CD4-positive, alpha-beta T cell (primary cell): ENCODE data around the gene NAA10. TPM values are rescaled to one million over a fixed set of nuclear protein-coding genes. Genes with fewer than 3 reads are reported as not detected.
A peak's percentile ranks its signal among the peaks of the same experiment; 100 is the strongest.

Source experiments
- ATAC-seq: fragments of 200-7000 bp; cut with Tn5 transposase; one replicate; pipeline ENCODE4 v1.10.0; 2022; ENCODE audit warnings: mild to moderate bottlenecking; ENCODE audit not compliant: poor library complexity
- CTCF ChIA-PET: fragments of 350-600 bp; sonication (Branson Sonifier 250); formaldehyde crosslinking; loops from one replicate; lab custom pipeline; 2021; ENCODE audit warnings: antibody characterized with exemption, inconsistent platforms; lab: Charles Lee
- POLR2A ChIA-PET: fragments of 350-600 bp; sonication (Branson Sonifier 250); formaldehyde crosslinking; loops from one replicate; lab custom pipeline; 2021; ENCODE audit warnings: antibody characterized with exemption, inconsistent platforms; lab: Charles Lee
- DNase-seq, 14 experiments: peaks; one replicate each; pipeline ENCODE4 v3.0.0-alpha.2; 2013 to 2020; ENCODE audit warnings: mixed read lengths in 2 of 14
- H3K27ac ChIP-seq, 2 donors: one replicate each; pipeline versions ENCODE4 v1.5.1 to v1.7.0; 2013; ENCODE audit warnings: low read length in 2 of 2, low read depth in 1 of 2, mild to moderate bottlenecking in 1 of 2
- H3K27me3 ChIP-seq, 2 experiments: 1 replicate in 1 of 2; 2 replicates in 1 of 2; pipeline versions ENCODE4 v1.6.1 to v1.7.0; 2013; ENCODE audit warnings: low read length in 2 of 2, control low read depth in 1 of 2, mild to moderate bottlenecking in 1 of 2, moderate library complexity in 1 of 2; ENCODE audit not compliant: insufficient read depth in 2 of 2, control insufficient read depth in 1 of 2
- H3K36me3 ChIP-seq: one replicate; pipeline ENCODE4 v1.6.1; 2013; ENCODE audit warnings: low read length, control low read depth; ENCODE audit not compliant: insufficient read depth
- H3K4me1 ChIP-seq: one replicate; pipeline ENCODE4 v1.6.1; 2013; ENCODE audit warnings: low read length, control low read depth; ENCODE audit not compliant: insufficient read depth
- H3K4me3 ChIP-seq: one replicate; pipeline ENCODE4 v1.5.1; 2013; ENCODE audit warnings: mild to moderate bottlenecking, low read length, moderate library complexity
- H3K9me3 ChIP-seq, 2 experiments: 1 replicate in 1 of 2; 2 replicates in 1 of 2; pipeline versions ENCODE4 v1.6.1 to v1.7.0; 2013; ENCODE audit warnings: low read length in 2 of 2, mild to moderate bottlenecking in 2 of 2, control low read depth in 1 of 2, moderate library complexity in 1 of 2; ENCODE audit not compliant: control insufficient read depth in 1 of 2, insufficient read depth in 1 of 2
- H3K27ac Mint-ChIP-seq: one replicate; pipeline ENCODE4 v1.8.0; 2020; ENCODE audit warnings: mixed read lengths
- H3K27me3 Mint-ChIP-seq: one replicate; pipeline ENCODE4 v1.8.0; 2021; ENCODE audit warnings: mixed read lengths
- H3K36me3 Mint-ChIP-seq: one replicate; pipeline ENCODE4 v1.8.0; 2021; ENCODE audit warnings: low read depth, mixed read lengths
- H3K4me1 Mint-ChIP-seq: one replicate; pipeline ENCODE4 v1.8.0; 2021; ENCODE audit warnings: low read depth, mixed read lengths
- H3K4me3 Mint-ChIP-seq: one replicate; pipeline ENCODE4 v1.8.0; 2020; ENCODE audit warnings: mild to moderate bottlenecking, mixed read lengths
- H3K9me3 Mint-ChIP-seq: one replicate; pipeline ENCODE4 v1.8.0; 2020; ENCODE audit warnings: mixed read lengths
- intact Hi-C, 2 experiments: fragments of 100-400 bp; cut with DNase I in 1 of 2; cut with micrococcal nuclease in 1 of 2; formaldehyde crosslinking; loops; one replicate each; pipeline versions ENCODE4 v1.15.1 to v1.9.0; 2023 to 2025; cut with DNase I, micrococcal nuclease
- total RNA-seq, 174 experiments: library from RNA in 2 of 174; stranded (reverse) in 2 of 174; gene quantifications; one replicate each; pipeline ENCODE4 v1.2.3 and lab custom pipeline; 2021 to 2026
- TF ChIP-seq, protein P1 (sequence below): fragments of 200-600 bp; IDR thresholded peaks from one replicate; pipeline ENCODE4 v1.8.0; 2022; ENCODE audit warnings: antibody characterized with exemption, mild to moderate bottlenecking

Gene NAA10
- total RNA-seq, 2 experiments from 2014 or later: 41.5 to 42.0 TPM

DNA sequence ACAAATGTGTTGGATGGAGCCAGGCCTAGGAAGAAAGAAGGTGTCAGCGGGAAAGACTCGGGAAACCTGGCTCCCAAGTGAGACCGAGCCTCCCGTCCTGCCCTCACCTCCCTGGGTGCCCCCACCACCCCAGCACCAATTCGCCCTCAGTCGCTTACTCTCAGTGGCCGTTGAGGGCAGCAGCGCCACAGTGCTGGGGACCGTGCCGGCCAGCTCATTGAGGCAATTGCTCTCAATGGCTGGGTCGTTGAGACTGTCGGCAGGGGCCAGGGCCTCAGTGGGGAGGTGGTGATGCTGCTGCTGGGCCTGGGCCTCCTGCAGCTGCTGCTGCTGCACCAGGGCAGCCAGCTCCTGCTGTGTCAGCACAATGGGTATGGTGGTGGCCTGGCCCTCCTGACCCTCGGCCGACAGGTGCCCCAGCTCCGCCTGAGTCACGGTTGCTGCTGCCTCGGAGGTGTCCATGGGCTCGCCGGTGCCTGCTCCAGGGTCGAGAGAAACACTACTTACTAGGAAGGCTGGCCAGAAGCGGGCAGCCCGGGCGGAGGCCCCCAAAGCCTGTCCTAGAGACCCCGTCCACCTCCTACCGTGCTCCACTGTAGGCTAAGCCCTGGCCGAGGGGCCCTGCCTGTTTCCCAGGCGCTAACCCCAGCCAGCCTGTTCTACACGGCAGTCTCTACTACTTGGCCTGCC lies 17.0 kb upstream of the NAA10 start:
- no peak overlapping the region for H3K4me3 Mint-ChIP-seq
- H3K27ac Mint-ChIP-seq: no peak overlapping the region
- H3K36me3 ChIP-seq: peaks cover 78% of the 10 kb centered on the region

DNA sequence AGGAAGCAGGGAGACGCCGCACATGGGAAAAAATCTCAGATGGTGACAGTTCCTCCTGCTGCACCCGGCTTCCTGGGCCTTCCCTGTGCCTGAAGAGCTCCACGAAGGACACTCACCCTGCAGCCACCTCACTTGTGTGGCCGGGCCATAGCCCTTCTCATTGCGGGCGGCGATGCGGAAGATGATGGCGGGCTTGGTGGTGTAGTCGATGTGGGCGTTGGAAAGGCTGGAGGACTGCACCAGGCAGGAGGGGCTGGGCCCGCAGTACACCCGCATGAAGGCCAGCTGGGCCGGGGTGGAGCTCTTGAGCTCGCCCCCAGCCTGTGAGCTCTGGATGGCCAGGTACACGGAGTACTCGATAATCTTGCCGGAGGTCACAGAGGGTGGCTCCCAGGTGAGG lies 15.3 kb upstream of the NAA10 start:
- H3K27ac ChIP-seq: no peak overlapping the region
- ATAC-seq (no peak), DNase-seq (no peak)
- H3K4me3 ChIP-seq: no peak overlapping the region
- ChIA-PET POLR2A (interaction anchor here (0.7 to 10.3 kb wide), 3 partner anchors 10 to 24 kb away, joined by 3 to 196 read pairs (median 5); partner anchors contain the start of gene ARHGAP4), CTCF (interaction anchor here (0.6 to 1.8 kb wide), 2 partner anchors 27 to 39 kb away, joined by 3 to 4 read pairs; no protein-coding TSS in a partner anchor)
- no peak overlapping the region for H3K4me3 Mint-ChIP-seq
- H3K9me3 ChIP-seq: no peaks in the 10 kb centered on the region
- peaks cover 61% of the 10 kb centered on the region for H3K36me3 ChIP-seq
- H3K4me1 Mint-ChIP-seq: peaks cover 15% of the 10 kb centered on the region
- intact Hi-C loops: loop anchor here in 1 of 2 experiments (5.0 kb wide), 1 partner anchor 263 kb away; the partner anchor contains the start of gene SLC6A8
- no peaks in the 10 kb centered on the region for H3K27me3 Mint-ChIP-seq
- H3K4me1 ChIP-seq: peaks cover 30% of the 10 kb centered on the region
- no peak overlapping the region for H3K27ac Mint-ChIP-seq
- peaks cover 40% of the 10 kb centered on the region for H3K36me3 Mint-ChIP-seq
- no peaks in the 10 kb centered on the region for H3K27me3 ChIP-seq
- H3K9me3 Mint-ChIP-seq: no peaks in the 10 kb centered on the region
- TF ChIP-seq, protein P1, sequence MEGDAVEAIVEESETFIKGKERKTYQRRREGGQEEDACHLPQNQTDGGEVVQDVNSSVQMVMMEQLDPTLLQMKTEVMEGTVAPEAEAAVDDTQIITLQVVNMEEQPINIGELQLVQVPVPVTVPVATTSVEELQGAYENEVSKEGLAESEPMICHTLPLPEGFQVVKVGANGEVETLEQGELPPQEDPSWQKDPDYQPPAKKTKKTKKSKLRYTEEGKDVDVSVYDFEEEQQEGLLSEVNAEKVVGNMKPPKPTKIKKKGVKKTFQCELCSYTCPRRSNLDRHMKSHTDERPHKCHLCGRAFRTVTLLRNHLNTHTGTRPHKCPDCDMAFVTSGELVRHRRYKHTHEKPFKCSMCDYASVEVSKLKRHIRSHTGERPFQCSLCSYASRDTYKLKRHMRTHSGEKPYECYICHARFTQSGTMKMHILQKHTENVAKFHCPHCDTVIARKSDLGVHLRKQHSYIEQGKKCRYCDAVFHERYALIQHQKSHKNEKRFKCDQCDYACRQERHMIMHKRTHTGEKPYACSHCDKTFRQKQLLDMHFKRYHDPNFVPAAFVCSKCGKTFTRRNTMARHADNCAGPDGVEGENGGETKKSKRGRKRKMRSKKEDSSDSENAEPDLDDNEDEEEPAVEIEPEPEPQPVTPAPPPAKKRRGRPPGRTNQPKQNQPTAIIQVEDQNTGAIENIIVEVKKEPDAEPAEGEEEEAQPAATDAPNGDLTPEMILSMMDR: no peak

More for the DNA sequence above, 17.0 kb upstream of the NAA10 start:
- TF ChIP-seq, protein P1: no peak
- intact Hi-C loops: loop anchor here in 1 of 2 experiments (5.0 kb wide), 1 partner anchor 265 kb away; the partner anchor contains the start of gene SLC6A8
- H3K27ac ChIP-seq: no peak overlapping the region
- H3K9me3 ChIP-seq: no peaks in the 10 kb centered on the region
- DNase-seq (no peak), ATAC-seq (no peak)
- Mint-ChIP-seq H3K36me3 (peaks cover 51% of the 10 kb centered on the region), H3K4me1 (peaks cover 15% of the 10 kb centered on the region), H3K27me3 (no peaks in the 10 kb centered on the region), H3K9me3 (no peaks in the 10 kb centered on the region)
- ChIA-PET POLR2A (interaction anchor here (1.1 to 10.3 kb wide), 3 partner anchors 17 to 26 kb away, joined by 3 to 196 read pairs (median 4); partner anchors contain the start of genes ARHGAP4 and HCFC1), CTCF (interaction anchor here (1.0 to 1.8 kb wide), 2 partner anchors 27 to 29 kb away, joined by 3 to 4 read pairs; no protein-coding TSS in a partner anchor)
- H3K4me1 ChIP-seq: peaks cover 29% of the 10 kb centered on the region
- H3K4me3 ChIP-seq: no peak overlapping the region
- H3K27me3 ChIP-seq: no peaks in the 10 kb centered on the region

DNA sequence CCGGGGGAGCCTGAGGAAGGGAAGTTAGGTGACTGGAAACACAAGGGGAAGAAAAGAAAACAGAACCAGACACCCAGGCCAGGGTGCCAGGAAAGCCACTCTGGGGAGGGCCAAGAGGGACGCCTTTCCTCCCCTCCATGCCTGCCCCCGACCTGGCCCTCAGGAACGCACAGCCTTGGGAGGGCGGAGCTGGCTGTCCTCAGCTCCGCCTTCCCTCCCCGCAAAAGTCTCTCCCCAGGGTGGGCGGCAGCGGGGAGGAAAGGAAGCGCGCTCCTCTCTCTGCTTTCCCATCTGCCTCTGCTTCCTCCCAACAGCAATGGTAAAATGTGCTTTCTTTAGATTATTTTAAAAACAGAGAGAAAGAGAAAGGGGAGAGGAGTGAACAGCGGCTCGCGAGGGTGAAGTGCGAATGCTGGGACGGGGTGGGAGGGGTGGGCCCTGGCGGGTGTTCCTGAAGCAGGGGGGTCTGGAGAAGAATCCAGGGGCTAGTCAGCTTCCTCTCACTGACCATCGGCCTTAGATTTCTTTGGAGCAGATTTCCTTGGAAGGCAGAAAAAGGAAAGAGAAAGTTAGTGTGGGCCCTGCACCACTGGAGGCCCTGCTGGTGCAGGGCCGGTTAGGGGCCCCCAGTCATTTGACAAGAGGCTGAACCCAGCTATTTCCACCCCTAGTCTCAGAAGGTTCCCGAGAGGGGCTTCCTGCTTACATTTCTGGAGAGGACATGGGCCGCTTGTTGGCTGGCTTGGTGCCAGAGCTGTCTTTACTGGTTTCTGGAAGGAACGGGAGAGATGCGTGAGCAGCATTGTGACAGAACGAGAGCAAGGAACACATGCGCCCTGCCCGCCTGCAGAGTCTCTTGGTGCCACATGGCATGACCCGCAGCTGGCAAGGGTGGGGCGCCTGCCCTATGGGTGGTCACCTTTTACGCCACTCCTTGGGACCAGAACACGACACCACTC lies 14.3 kb upstream of the NAA10 start:
- no peaks in the 10 kb centered on the region for H3K9me3 ChIP-seq
- no peak overlapping the region for H3K4me3 ChIP-seq
- TF ChIP-seq, protein P1: no peak
- DNase-seq (peak in 1 of 14 experiments; percentile 25), ATAC-seq (no peak)
- Mint-ChIP-seq H3K4me3 (no peak overlapping the region), H3K36me3 (peaks cover 36% of the 10 kb centered on the region), H3K27ac (no peak overlapping the region), H3K27me3 (no peaks in the 10 kb centered on the region), H3K4me1 (peaks cover 15% of the 10 kb centered on the region), H3K9me3 (no peaks in the 10 kb centered on the region)
- intact Hi-C loops: loop anchor here (5.0 to 10.0 kb wide), 2 partner anchors 992 to 994 kb away; no protein-coding TSS in a partner anchor
- peaks cover 51% of the 10 kb centered on the region for H3K36me3 ChIP-seq
- H3K27ac ChIP-seq: no peak overlapping the region
- no peaks in the 10 kb centered on the region for H3K27me3 ChIP-seq
- CTCF ChIA-PET: interaction anchor here (0.6 to 3.8 kb wide), 2 partner anchors 23 to 38 kb away, joined by 3 to 101 read pairs; partner anchors contain the start of gene ARHGAP4
- POLR2A ChIA-PET: interaction anchor here (1.1 to 10.3 kb wide), 3 partner anchors 20 to 158 kb away, joined by 3 to 196 read pairs (median 5); partner anchors contain the start of gene ARHGAP4
- peaks cover 40% of the 10 kb centered on the region for H3K4me1 ChIP-seq
